ENCODE results near the gene NLRP1. TPM values are rescaled to one million over a fixed set of nuclear protein-coding genes. Genes with fewer than 3 reads are reported as not detected.

The NLRP1 gene
- total and polyA plus RNA-seq, 9 donors, result 29.3 to 75.9 (median 59.5) TPM

- no peaks in the 10 kb centered on the region for H3K4me1 ChIP-seq (ENCODE audit: insufficient read depth)
- intact Hi-C loops (cut with DNase I), result loop anchor here in 2 of 4 donors (2.0 to 5.0 kb wide), 2 partner anchors 75 to 830 kb away; no protein-coding TSS in a partner anchor
- no peaks in the 10 kb centered on the region for H3K36me3 ChIP-seq
- DNase-seq, result no peak
- no peak overlapping the region for H3K4me3 ChIP-seq
- 57 to 67% (median 67%) methylated on average over 11 of the region's 11 CpGs for WGBS, 3 donors
- no peaks in the 10 kb centered on the region for H3K27me3 ChIP-seq
- no peaks in the 10 kb centered on the region for H3K9me3 ChIP-seq
- TF ChIP-seq EP300 (IDR thresholded peaks at IDR 0.05) (no peak), POLR2A (IDR thresholded peaks at IDR 0.05) (no peak)
- TF ChIP-seq, protein P1, sequence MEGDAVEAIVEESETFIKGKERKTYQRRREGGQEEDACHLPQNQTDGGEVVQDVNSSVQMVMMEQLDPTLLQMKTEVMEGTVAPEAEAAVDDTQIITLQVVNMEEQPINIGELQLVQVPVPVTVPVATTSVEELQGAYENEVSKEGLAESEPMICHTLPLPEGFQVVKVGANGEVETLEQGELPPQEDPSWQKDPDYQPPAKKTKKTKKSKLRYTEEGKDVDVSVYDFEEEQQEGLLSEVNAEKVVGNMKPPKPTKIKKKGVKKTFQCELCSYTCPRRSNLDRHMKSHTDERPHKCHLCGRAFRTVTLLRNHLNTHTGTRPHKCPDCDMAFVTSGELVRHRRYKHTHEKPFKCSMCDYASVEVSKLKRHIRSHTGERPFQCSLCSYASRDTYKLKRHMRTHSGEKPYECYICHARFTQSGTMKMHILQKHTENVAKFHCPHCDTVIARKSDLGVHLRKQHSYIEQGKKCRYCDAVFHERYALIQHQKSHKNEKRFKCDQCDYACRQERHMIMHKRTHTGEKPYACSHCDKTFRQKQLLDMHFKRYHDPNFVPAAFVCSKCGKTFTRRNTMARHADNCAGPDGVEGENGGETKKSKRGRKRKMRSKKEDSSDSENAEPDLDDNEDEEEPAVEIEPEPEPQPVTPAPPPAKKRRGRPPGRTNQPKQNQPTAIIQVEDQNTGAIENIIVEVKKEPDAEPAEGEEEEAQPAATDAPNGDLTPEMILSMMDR (IDR thresholded peaks at IDR 0.05), result no peak
- no peak overlapping the region for H3K27ac ChIP-seq
These were observed 7.7 kb upstream of the NLRP1 start for GRCh38 chr17:5591966-5592365.

DNA sequence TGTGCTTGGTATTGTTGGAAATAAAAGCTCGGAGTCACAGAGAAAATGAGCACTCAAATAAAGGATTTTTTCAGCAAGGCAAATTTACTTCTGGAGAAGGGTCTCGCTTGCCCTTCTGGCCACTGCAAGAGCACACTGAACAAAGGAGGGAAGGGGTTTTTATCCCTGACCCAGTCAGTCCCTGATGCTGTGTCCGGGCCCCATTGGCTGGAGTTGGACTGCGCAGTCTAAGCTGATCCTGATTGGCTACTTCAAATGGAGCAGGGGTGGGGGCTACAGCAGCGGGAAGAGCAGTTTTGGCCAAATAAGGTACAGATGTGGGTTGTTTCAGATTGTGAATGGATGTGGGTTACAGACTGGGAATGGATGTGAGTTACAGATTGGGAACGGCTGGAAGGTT, 4.3 kb upstream of the NLRP1 start:
- no peaks in the 10 kb centered on the region for H3K4me1 ChIP-seq (ENCODE audit: insufficient read depth)
- H3K4me3 ChIP-seq, result no peak overlapping the region
- intact Hi-C loops (cut with DNase I), result loop anchor here in 2 of 4 donors (5.0 kb wide), 2 partner anchors 119 to 834 kb away; no protein-coding TSS in a partner anchor
- no peak for DNase-seq
- WGBS, 3 donors, result 78 to 86% (median 78%) methylated on average over 6 of the region's 6 CpGs
- TF ChIP-seq POLR2A (IDR thresholded peaks at IDR 0.05) (no peak), EP300 (IDR thresholded peaks at IDR 0.05) (no peak)
- TF ChIP-seq, protein P1 (IDR thresholded peaks at IDR 0.05), result no peak
- no peaks in the 10 kb centered on the region for H3K9me3 ChIP-seq
- H3K27ac ChIP-seq, result no peak overlapping the region
- no peaks in the 10 kb centered on the region for H3K27me3 ChIP-seq
- no peaks in the 10 kb centered on the region for H3K36me3 ChIP-seq

GRCh38 chr17:5587438-5588032, 3.2 kb upstream of the NLRP1 start:
- Histone ChIP-seq H3K36me3 (no peaks in the 10 kb centered on the region), H3K27me3 (no peaks in the 10 kb centered on the region), H3K27ac (no peak overlapping the region), H3K4me3 (no peak overlapping the region), H3K9me3 (no peaks in the 10 kb centered on the region), H3K4me1 (ENCODE audit: insufficient read depth) (no peaks in the 10 kb centered on the region)
- peak in 2 of 5 donors; percentile 34 to 39 for DNase-seq
- intact Hi-C loops (cut with DNase I), result loop anchor here in 2 of 4 donors (5.0 kb wide), 2 partner anchors 120 to 835 kb away; no protein-coding TSS in a partner anchor
- TF ChIP-seq, protein P1 (IDR thresholded peaks at IDR 0.05), result peak; percentile 63 to 80 (median 78)
- TF ChIP-seq POLR2A (IDR thresholded peaks at IDR 0.05), result no peak
- 28 to 30% (median 28%) methylated on average over 6 of the region's 6 CpGs for WGBS, 3 donors

DNA sequence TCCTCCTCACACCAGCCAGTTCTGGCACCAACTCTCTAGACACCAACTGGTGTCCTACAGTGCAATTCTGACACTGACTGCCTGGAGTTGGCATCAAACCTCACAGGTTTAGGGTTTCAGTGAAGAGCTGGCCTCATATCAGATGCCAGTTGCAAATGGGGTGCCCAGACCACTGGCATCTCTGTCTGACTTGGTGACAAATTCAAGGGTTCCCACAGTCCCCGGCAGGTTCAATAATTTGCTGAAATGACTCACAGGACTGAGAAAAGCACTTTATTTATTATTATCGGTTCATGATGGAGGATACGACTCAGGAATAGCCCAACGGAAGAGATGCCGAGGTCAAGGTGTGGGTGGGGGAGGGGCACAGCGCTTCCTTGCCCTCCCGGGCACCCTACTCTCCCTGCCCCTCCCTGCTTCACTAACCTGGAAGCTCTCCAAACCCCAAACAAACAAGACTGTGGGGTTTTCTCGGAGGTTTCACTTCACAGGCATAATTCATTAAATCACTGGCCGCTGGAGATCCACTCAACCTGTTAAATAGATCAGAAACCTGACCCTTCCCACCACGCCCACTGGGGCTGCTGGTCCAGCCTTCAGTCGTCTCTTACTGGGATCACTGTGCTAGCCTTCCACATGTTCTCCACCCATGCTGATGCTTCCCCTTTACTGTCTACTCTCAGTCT, 1.7 kb upstream of the NLRP1 start:
- Histone ChIP-seq H3K9me3 (no peaks in the 10 kb centered on the region), H3K27ac (no peak overlapping the region), H3K4me1 (ENCODE audit: insufficient read depth) (no peaks in the 10 kb centered on the region), H3K27me3 (no peaks in the 10 kb centered on the region), H3K4me3 (no peak overlapping the region), H3K36me3 (no peaks in the 10 kb centered on the region)
- 19 to 32% (median 21%) methylated on average over 11 of the region's 11 CpGs for WGBS, 3 donors
- TF ChIP-seq EP300 (IDR thresholded peaks at IDR 0.05) (no peak), POLR2A (IDR thresholded peaks at IDR 0.05) (no peak)
- TF ChIP-seq, protein P1 (IDR thresholded peaks at IDR 0.05), result no peak
- intact Hi-C loops (cut with DNase I), result loop anchor here in 2 of 4 donors (5.0 kb wide), 2 partner anchors 121 to 836 kb away; no protein-coding TSS in a partner anchor
- DNase-seq, result no peak
